GM23248 (cell line): Measurements from ENCODE around the gene HBM. TPM values are rescaled to one million over a fixed set of nuclear protein-coding genes. Genes with fewer than 3 reads are reported as not detected.

Experiments used
- DNase-seq: peaks from one replicate; pipeline ENCODE4 v3.0.0-alpha.2; 2015
- H2AFZ ChIP-seq: fragments of 200-600 bp; sonication (generic); 2 replicates; pipeline ENCODE4 v1.6.1; 2016; ENCODE audit warnings: antibody characterized with exemption
- H3F3A ChIP-seq: fragments of 200-600 bp; sonication (generic); 2 replicates; pipeline ENCODE4 v1.6.1; 2016; ENCODE audit warnings: mild to moderate bottlenecking, antibody characterized with exemption, mixed run types; ENCODE audit not compliant: insufficient read depth
- H3K27ac ChIP-seq: fragments of 200-600 bp; sonication (generic); 2 replicates; pipeline ENCODE4 v1.5.1; 2016; ENCODE audit warnings: mild to moderate bottlenecking
- H3K27me3 ChIP-seq: fragments of 200-600 bp; sonication (generic); replicated peaks from 2 replicates; pipeline ENCODE4 v1.6.1; 2016; ENCODE audit warnings: mild to moderate bottlenecking; ENCODE audit not compliant: insufficient read depth
- H3K36me3 ChIP-seq: fragments of 200-600 bp; sonication (generic); 2 replicates; pipeline ENCODE4 v1.6.1; 2016; ENCODE audit warnings: low read depth, mild to moderate bottlenecking
- H3K4me1 ChIP-seq: fragments of 200-600 bp; sonication (generic); 2 replicates; pipeline ENCODE4 v1.6.1; 2016; ENCODE audit warnings: mild to moderate bottlenecking; ENCODE audit not compliant: insufficient read depth
- H3K4me2 ChIP-seq: fragments of 200-600 bp; sonication (generic); one replicate; pipeline ENCODE4 v1.6.1; 2016; ENCODE audit warnings: mild to moderate bottlenecking; ENCODE audit not compliant: unreplicated experiment
- H3K4me3 ChIP-seq: fragments of 200-600 bp; sonication (generic); 2 replicates; pipeline ENCODE4 v1.5.1; 2016; ENCODE audit warnings: mild to moderate bottlenecking
- H3K79me2 ChIP-seq: fragments of 200-600 bp; sonication (generic); 2 replicates; pipeline ENCODE4 v1.6.1; 2016; ENCODE audit warnings: mild to moderate bottlenecking; ENCODE audit not compliant: insufficient read depth
- H3K9ac ChIP-seq: fragments of 200-600 bp; sonication (generic); 2 replicates; pipeline ENCODE4 v1.6.1; 2016; ENCODE audit warnings: mild to moderate bottlenecking
- H3K9me2 ChIP-seq: fragments of 200-600 bp; sonication (generic); 2 replicates; pipeline ENCODE4 v1.6.1; 2016; ENCODE audit warnings: mixed run types, mild to moderate bottlenecking, moderate library complexity; ENCODE audit not compliant: insufficient read depth
- H3K9me3 ChIP-seq: fragments of 200-600 bp; sonication (generic); one replicate; pipeline ENCODE4 v1.6.1; 2017; ENCODE audit warnings: low read depth
- H4K20me1 ChIP-seq: fragments of 200-600 bp; sonication (generic); 2 replicates; pipeline ENCODE4 v1.6.0; 2016; ENCODE audit not compliant: insufficient read depth
- EZH2 ChIP-seq: fragments of 200-600 bp; sonication (generic); IDR thresholded peaks from 2 replicates; pipeline ENCODE4 v1.6.1; 2018; ENCODE audit warnings: antibody characterized with exemption, mild to moderate bottlenecking; ENCODE audit not compliant: insufficient read depth, poor library complexity, severe bottlenecking
- EZH2phosphoT487 ChIP-seq: fragments of 200-600 bp; sonication (generic); IDR thresholded peaks from 2 replicates; pipeline ENCODE4 v1.6.1; 2018; ENCODE audit warnings: antibody characterized with exemption, moderate library complexity, mild to moderate bottlenecking, low read depth; ENCODE audit not compliant: insufficient read depth
- WGBS, 2 experiments: methylation state at CpG; one replicate each; pipeline ENCODE4 v1.1.6; 2015 to 2017; ENCODE audit warnings: low lambda C conversion rate in 2 of 2, low coverage in 1 of 2; ENCODE audit errors: missing lambda C conversion rate in 2 of 2; 5-methylcytosine and 5-hydroxymethylcytosine counted together
- in situ Hi-C: fragments of 300-500 bp; cut with MboI; formaldehyde crosslinking; loops from 2 replicates; pipeline ENCODE4 v1.15.0; 2020
- polyA plus RNA-seq: library from polyadenylated mRNA; unstranded; fragments of >200 nt; fragmentation: Nextera tagmentation; extraction: Ambion mirVana; gene quantifications from 2 replicates; pipeline ENCODE4 v1.2.1, GENCODE V29; 2016
- total RNA-seq: library from RNA; depleted of rRNA; stranded (reverse); fragments of >200 nt; shearing (Covaris generic); gene quantifications from 2 replicates; pipeline ENCODE4 v1.2.3, GENCODE V29; 2014

Gene HBM
- total and polyA plus RNA-seq, 2 experiments from 2014 or later, result not detected

GRCh38 chr16:177981-178667 lies 12.3 kb downstream of the HBM start:
- Histone ChIP-seq H3K9me2 (no peaks in the 10 kb centered on the region), H3K4me1 (no peaks in the 10 kb centered on the region), H3K27ac (no peak overlapping the region), H2AFZ (no peak overlapping the region), H3K9me3 (no peaks in the 10 kb centered on the region), H3K79me2 (no peaks in the 10 kb centered on the region), H3K36me3 (no peaks in the 10 kb centered on the region), H3K27me3 (peaks cover 44% of the 10 kb centered on the region), H3K4me2 (no peak overlapping the region), H3F3A (no peaks in the 10 kb centered on the region), H3K9ac (no peak overlapping the region), H3K4me3 (no peak overlapping the region), H4K20me1 (no peaks in the 10 kb centered on the region)
- no peak for DNase-seq
- in situ Hi-C loops, result no loop called here
- TF ChIP-seq EZH2phosphoT487 (no peak), EZH2 (no peak)
- 82 to 84% methylated on average over 11 of the region's 11 CpGs for WGBS, 2 experiments

GRCh38 chr16:178668-179015 lies 12.9 kb downstream of the HBM start:
- peaks cover 44% of the 10 kb centered on the region for H3K27me3 ChIP-seq
- H3K4me2 ChIP-seq, result no peak overlapping the region
- H3K9ac ChIP-seq, result no peak overlapping the region
- H4K20me1 ChIP-seq, result no peaks in the 10 kb centered on the region
- TF ChIP-seq EZH2 (no peak), EZH2phosphoT487 (no peak)
- no peaks in the 10 kb centered on the region for H3K36me3 ChIP-seq
- in situ Hi-C loops, result no loop called here
- H3K4me3 ChIP-seq, result no peak overlapping the region
- no peaks in the 10 kb centered on the region for H3K4me1 ChIP-seq
- no peak overlapping the region for H2AFZ ChIP-seq
- H3K27ac ChIP-seq, result no peak overlapping the region
- no peaks in the 10 kb centered on the region for H3F3A ChIP-seq
- no peaks in the 10 kb centered on the region for H3K79me2 ChIP-seq
- WGBS, 2 experiments, result 85 to 86% methylated on average over 11 of the region's 11 CpGs
- no peaks in the 10 kb centered on the region for H3K9me3 ChIP-seq
- DNase-seq, result no peak
- no peaks in the 10 kb centered on the region for H3K9me2 ChIP-seq

- no peaks in the 10 kb centered on the region for H3K9me2 ChIP-seq
- H3K79me2 ChIP-seq, result no peaks in the 10 kb centered on the region
- no peak overlapping the region for H3K9ac ChIP-seq
- H3K36me3 ChIP-seq, result no peaks in the 10 kb centered on the region
- no peak overlapping the region for H3K4me3 ChIP-seq
- 75 to 79% methylated on average over 17 of the region's 17 CpGs for WGBS, 2 experiments
- H3K27me3 ChIP-seq, result peaks cover 43% of the 10 kb centered on the region
- no peak overlapping the region for H2AFZ ChIP-seq
- H3K4me2 ChIP-seq, result no peak overlapping the region
- no peaks in the 10 kb centered on the region for H4K20me1 ChIP-seq
- TF ChIP-seq EZH2 (no peak), EZH2phosphoT487 (no peak)
- H3K4me1 ChIP-seq, result no peaks in the 10 kb centered on the region
- no peaks in the 10 kb centered on the region for H3K9me3 ChIP-seq
- DNase-seq, result no peak
- H3K27ac ChIP-seq, result no peak overlapping the region
- H3F3A ChIP-seq, result peaks cover 3% of the 10 kb centered on the region; the same call in 1 of the 2 replicates
- in situ Hi-C loops, result loop anchor here (5.0 kb wide), 1 partner anchor 72 kb away; no protein-coding TSS in a partner anchor
Observed at GRCh38 chr16:179211-180092, 13.7 kb downstream of the HBM start.

GRCh38 chr16:180101-180675 lies 14.4 kb downstream of the HBM start, which contains the start of gene HBQ1:
Gene HBQ1 (plus strand): TSS chr16:180459. CDS start chr16:180487, 28 bp downstream.
- Histone ChIP-seq H3K9me3 (no peaks in the 10 kb centered on the region), H3K9ac (no peak within 1 kb of the TSS), H2AFZ (no peak within 1 kb of the TSS), H3K9me2 (no peaks in the 10 kb centered on the region), H3F3A (peaks cover 10% of the 10 kb centered on the region), H3K79me2 (no peaks in the 10 kb centered on the region), H4K20me1 (no peaks in the 10 kb centered on the region), H3K27me3 (peaks cover 35% of the 10 kb centered on the region), H3K27ac (no peak within 1 kb of the TSS), H3K4me1 (no peaks in the 10 kb centered on the region), H3K4me2 (peak within 1 kb of the TSS; percentile 67), H3K4me3 (peak within 1 kb of the TSS; percentile 56), H3K36me3 (no peaks in the 10 kb centered on the region)
- 16 to 22% methylated on average over 42 to 44 of the region's 59 CpGs for WGBS, 2 experiments
- TF ChIP-seq EZH2 (no peak), EZH2phosphoT487 (no peak)
- in situ Hi-C loops, result loop anchor here (5.0 kb wide), 1 partner anchor 73 kb away; no protein-coding TSS in a partner anchor
- peak; percentile 57 for DNase-seq
